A549 (cell line): ENCODE results near the gene HDAC7. TPM values are rescaled to one million over a fixed set of nuclear protein-coding genes. Genes with fewer than 3 reads are reported as not detected.
A peak's percentile ranks its signal among the peaks of the same experiment; 100 is the strongest.

Source experiments
- ATAC-seq, 2 experiments: fragments of 200-7000 bp in 1 of 2; fragments of >200 bp in 1 of 2; cut with Nextera tagmentation in 1 of 2; cut with Tn5 transposase in 1 of 2; 3 replicates each; pipeline versions ENCODE4 v1.8.0 to v1.9.1; 2018 to 2020; ENCODE audit warnings: mild to moderate bottlenecking in 1 of 2, moderate library complexity in 1 of 2
- CTCF ChIA-PET: fragments of 300-600 bp; sonication (Branson Sonifier 250); formaldehyde crosslinking; extraction: SDS; loops from one replicate; lab custom pipeline; 2021; ENCODE audit warnings: antibody characterized with exemption, inconsistent platforms; lab: Yijun Ruan, JAX
- POLR2A ChIA-PET: fragments of 350-600 bp; formaldehyde crosslinking; extraction: SDS; loops from one replicate; lab custom pipeline; 2021; ENCODE audit warnings: antibody characterized with exemption, inconsistent platforms; lab: Yijun Ruan, JAX
- DNase-seq, 2 experiments: peaks; one replicate each; pipeline versions ENCODE4 v3.0.0 to v3.0.0-alpha.2; 2011 to 2016; ENCODE audit warnings: low read depth in 1 of 2, low spot score in 1 of 2
- FAIRE-seq: peaks from 2 replicates; lab custom pipeline; 2011; peaks lifted over from hg19 to GRCh38; lab: Jason Lieb, UNC
- H3K27ac ChIP-seq, 2 experiments: fragments of >200 bp; sonication (Bioruptor Twin); formaldehyde crosslinking; 3 replicates each; pipeline ENCODE4 v1.5.1; 2016 to 2017
- H3K4me1 ChIP-seq: fragments of >200 bp; sonication (Bioruptor Twin); formaldehyde crosslinking; 3 replicates; pipeline ENCODE4 v1.6.1; 2016
- H3K4me2 ChIP-seq: fragments of >200 bp; sonication (Bioruptor Twin); formaldehyde crosslinking; 3 replicates; pipeline ENCODE4 v1.6.1; 2016
- H3K4me3 ChIP-seq: fragments of >200 bp; sonication (Bioruptor Twin); formaldehyde crosslinking; 3 replicates; pipeline ENCODE4 v1.5.1; 2016
- H3K9me3 ChIP-seq: fragments of >200 bp; sonication (Bioruptor Twin); formaldehyde crosslinking; 3 replicates; pipeline ENCODE4 v1.6.1; 2016
- CHD4 ChIP-seq: fragments of 200-600 bp; sonication (generic); IDR thresholded peaks from 2 replicates; pipeline ENCODE4 v1.6.1; 2016; ENCODE audit warnings: antibody characterized with exemption, mild to moderate bottlenecking, borderline replicate concordance
- EHF ChIP-seq: fragments of 250-450 bp; sonication (Bioruptor Pico); IDR thresholded peaks from 2 replicates; pipeline ENCODE4 v1.5.0; 2020; ENCODE audit warnings: mild to moderate bottlenecking
- EP300 ChIP-seq, 2 experiments: fragments of >200 bp; sonication (Bioruptor Twin); formaldehyde crosslinking; IDR thresholded peaks; 2 replicates in 1 of 2; 3 replicates in 1 of 2; pipeline ENCODE4 v1.6.1; 2016 to 2017
- GATA3 ChIP-seq: IDR thresholded peaks from 2 replicates; pipeline ENCODE4 v1.6.1; 2012; ENCODE audit warnings: borderline replicate concordance
- HOXB13 ChIP-seq: fragments of 250-450 bp; sonication (Bioruptor Pico); IDR thresholded peaks from 2 replicates; pipeline ENCODE4 v1.5.0; 2020; ENCODE audit warnings: low read depth, mild to moderate bottlenecking, moderate library complexity
- MAZ ChIP-seq: fragments of 150-350 bp; IDR thresholded peaks from 2 replicates; pipeline ENCODE4 v1.6.1; 2014; ENCODE audit warnings: antibody characterized with exemption, low read depth, low read length, borderline replicate concordance
- NFE2L2 ChIP-seq: fragments of 150-350 bp; conservative IDR thresholded peaks from 2 replicates; pipeline ENCODE4 v1.6.1; 2014; ENCODE audit warnings: low read length
- NPAS2 ChIP-seq: fragments of 250-450 bp; sonication (Bioruptor Pico); IDR thresholded peaks from 2 replicates; pipeline ENCODE4 v1.8.0; 2022; ENCODE audit warnings: mild to moderate bottlenecking, moderate library complexity, borderline replicate concordance
- NR3C1 ChIP-seq: fragments of >200 bp; sonication (Bioruptor Twin); formaldehyde crosslinking; IDR thresholded peaks from 3 replicates; pipeline ENCODE4 v1.6.1; 2017
- RAD21 ChIP-seq, 2 experiments: fragments of >200 bp in 1 of 2; sonication (Bioruptor Twin) in 1 of 2; formaldehyde crosslinking in 1 of 2; IDR thresholded peaks in 1 of 2; conservative IDR thresholded peaks in 1 of 2; 2 replicates in 1 of 2; 3 replicates in 1 of 2; pipeline ENCODE4 v1.6.1; 2012 to 2018; ENCODE audit warnings: inconsistent platforms in 1 of 2
- RARB ChIP-seq: fragments of 250-450 bp; sonication (Bioruptor Pico); IDR thresholded peaks from 2 replicates; pipeline ENCODE4 v1.8.0; 2021; ENCODE audit warnings: mild to moderate bottlenecking, moderate library complexity
- RCOR1 ChIP-seq: fragments of 150-350 bp; IDR thresholded peaks from 2 replicates; pipeline ENCODE4 v1.6.1; 2014; ENCODE audit warnings: antibody characterized with exemption, low read length, low read depth
- SMC3 ChIP-seq: fragments of >200 bp; sonication (Bioruptor Twin); formaldehyde crosslinking; IDR thresholded peaks from 3 replicates; pipeline ENCODE4 v1.6.1; 2018; ENCODE audit warnings: inconsistent platforms
- ZNF302 ChIP-seq: fragments of 250-450 bp; sonication (Bioruptor Pico); IDR thresholded peaks from 2 replicates; pipeline ENCODE4 v1.9.0; 2021; ENCODE audit warnings: inconsistent platforms, mild to moderate bottlenecking, moderate library complexity
- WGBS: methylation state at CpG from one replicate; pipeline ENCODE4 v1.1.6; 2017; ENCODE audit errors: missing lambda C conversion rate; 5-methylcytosine and 5-hydroxymethylcytosine counted together
- polyA plus RNA-seq, 4 experiments: library from polyadenylated mRNA; depleted of rRNA in 3 of 4; stranded (reverse); fragments of >200 nt; fragmentation: RNase III in 1 of 4; extraction: RNeasy Plus Mini Kit Qiagen cat#74134 plus additional on column Dnase treatment in 1 of 4; gene quantifications; 2 replicates in 3 of 4; 3 replicates in 1 of 4; pipeline ENCODE4 v1.2.3, GENCODE V29; 2011 to 2017
- TF ChIP-seq, protein P1 (sequence below): fragments of >200 bp; sonication (Bioruptor Twin); formaldehyde crosslinking; IDR thresholded peaks from 3 replicates; pipeline ENCODE4 v1.5.1; 2016
- TF ChIP-seq, protein P2 (sequence below): fragments of >200 bp; sonication (Bioruptor Twin); formaldehyde crosslinking; IDR thresholded peaks from 3 replicates; pipeline ENCODE4 v1.6.1; 2016
- TF ChIP-seq, protein P3 (sequence below): IDR thresholded peaks from 2 replicates; pipeline ENCODE4 v1.6.1; 2012
- TF ChIP-seq, protein P4 (sequence below): IDR thresholded peaks from 2 replicates; pipeline ENCODE4 v1.6.1; 2012
- TF ChIP-seq, protein P5 (sequence below): IDR thresholded peaks from 2 replicates; pipeline ENCODE4 v1.6.1; 2012; ENCODE audit warnings: low read depth, borderline replicate concordance

HDAC7 gene
- polyA plus RNA-seq, 2 of the 4 experiments (the other 2 are of a cell fraction), result 17.2 to 36.0 TPM

DNA sequence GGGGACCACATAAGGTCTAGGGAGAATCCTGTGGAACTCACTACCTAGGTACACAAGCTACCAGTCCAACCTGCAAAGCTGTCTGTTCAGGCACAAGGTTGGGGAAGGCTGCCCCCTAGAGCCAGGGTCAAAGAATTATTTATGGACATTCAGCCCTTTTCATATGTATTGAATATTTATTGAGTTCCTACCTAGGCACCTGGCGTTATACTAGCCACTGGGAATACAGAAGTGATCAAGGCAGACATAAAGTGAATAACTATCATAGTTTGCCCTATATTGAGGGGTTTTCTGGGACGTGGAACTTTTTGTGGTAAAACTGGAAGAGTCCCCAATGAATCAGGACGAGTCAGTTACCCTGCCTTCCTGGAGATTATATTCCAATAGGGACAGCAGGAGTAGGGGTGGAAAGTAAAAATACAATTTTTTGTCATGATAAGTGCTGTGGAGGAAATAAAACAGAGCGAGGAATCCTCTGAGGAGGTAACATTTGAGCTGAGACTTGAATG lies 52.4 kb downstream of the HDAC7 start:
- ChIA-PET CTCF (interaction anchor here (0.6 to 59.0 kb wide), 14 partner anchors 12 to 1411 kb away, joined by 3 to 1532 read pairs (median 4); partner anchors contain the start of genes ENDOU, RAPGEF3 and RPAP3), POLR2A (no interaction called here)
- Histone ChIP-seq H3K9me3 (no peaks in the 10 kb centered on the region), H3K4me1 (peaks cover 42% of the 10 kb centered on the region), H3K4me3 (no peak overlapping the region), H3K27ac (peak overlapping the region in 1 of 2 experiments; percentile 71; a peak in 2 of 6 replicates), H3K4me2 (no peak overlapping the region)
- FAIRE-seq, result no peak
- 33% methylated on average over 4 of the region's 4 CpGs for WGBS
- no peak for TF ChIP-seq NFE2L2
- TF ChIP-seq, protein P1, sequence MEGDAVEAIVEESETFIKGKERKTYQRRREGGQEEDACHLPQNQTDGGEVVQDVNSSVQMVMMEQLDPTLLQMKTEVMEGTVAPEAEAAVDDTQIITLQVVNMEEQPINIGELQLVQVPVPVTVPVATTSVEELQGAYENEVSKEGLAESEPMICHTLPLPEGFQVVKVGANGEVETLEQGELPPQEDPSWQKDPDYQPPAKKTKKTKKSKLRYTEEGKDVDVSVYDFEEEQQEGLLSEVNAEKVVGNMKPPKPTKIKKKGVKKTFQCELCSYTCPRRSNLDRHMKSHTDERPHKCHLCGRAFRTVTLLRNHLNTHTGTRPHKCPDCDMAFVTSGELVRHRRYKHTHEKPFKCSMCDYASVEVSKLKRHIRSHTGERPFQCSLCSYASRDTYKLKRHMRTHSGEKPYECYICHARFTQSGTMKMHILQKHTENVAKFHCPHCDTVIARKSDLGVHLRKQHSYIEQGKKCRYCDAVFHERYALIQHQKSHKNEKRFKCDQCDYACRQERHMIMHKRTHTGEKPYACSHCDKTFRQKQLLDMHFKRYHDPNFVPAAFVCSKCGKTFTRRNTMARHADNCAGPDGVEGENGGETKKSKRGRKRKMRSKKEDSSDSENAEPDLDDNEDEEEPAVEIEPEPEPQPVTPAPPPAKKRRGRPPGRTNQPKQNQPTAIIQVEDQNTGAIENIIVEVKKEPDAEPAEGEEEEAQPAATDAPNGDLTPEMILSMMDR, result peak; percentile 68
- TF ChIP-seq SMC3, result peak; percentile 55
- peak; percentile 70 to 84 for TF ChIP-seq RAD21 (conservative IDR thresholded peaks at IDR 0.05 in 1 of 2, IDR thresholded peaks at IDR 0.05 in 1 of 2)
- peak; percentile 25 to 64; a peak in 3 of 6 replicates for ATAC-seq
- DNase-seq, result peak; percentile 48 to 69

DNA sequence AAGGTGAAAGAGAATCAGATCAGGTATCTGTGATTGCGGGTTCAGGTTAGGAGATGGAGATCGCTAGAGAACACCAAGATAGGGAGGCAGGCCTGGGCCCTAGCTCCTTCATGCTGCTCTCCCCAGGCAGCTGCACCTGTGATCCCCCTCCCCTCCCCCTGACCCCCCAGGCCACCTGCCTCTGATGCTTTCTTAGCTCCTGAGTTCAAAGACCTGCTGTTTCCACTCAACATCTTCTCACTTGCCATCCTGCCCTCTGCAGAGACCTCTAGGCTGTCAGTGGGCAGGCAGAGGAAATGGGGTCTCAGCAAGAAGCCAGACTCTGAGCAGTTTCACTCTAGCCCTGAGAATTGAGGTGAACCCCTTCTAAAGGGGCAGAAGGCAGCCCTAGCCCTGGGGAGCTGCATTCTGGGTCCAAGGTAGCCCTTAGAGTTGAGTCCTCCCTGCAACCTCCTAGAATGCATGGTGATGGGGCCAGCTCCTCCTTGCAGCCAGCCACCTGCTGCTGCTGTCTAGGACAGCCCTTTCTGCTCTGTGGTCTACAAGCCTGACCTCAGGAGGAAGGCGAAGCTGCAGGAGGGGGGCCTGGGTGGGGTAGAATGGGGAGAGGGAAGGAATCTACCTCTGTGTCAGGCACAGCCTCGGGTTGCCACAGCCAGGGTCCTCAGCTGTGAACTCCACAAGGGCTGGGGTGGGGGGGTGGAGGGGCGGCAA lies 53.0 kb downstream of the HDAC7 start:
- Histone ChIP-seq H3K27ac (no peak overlapping the region), H3K4me2 (no peak overlapping the region), H3K4me1 (peaks cover 40% of the 10 kb centered on the region), H3K9me3 (no peaks in the 10 kb centered on the region), H3K4me3 (no peak overlapping the region)
- no peak for ATAC-seq
- CTCF ChIA-PET, result interaction anchor here (0.6 to 59.0 kb wide), 14 partner anchors 13 to 1410 kb away, joined by 3 to 1532 read pairs (median 4); partner anchors contain the start of genes ENDOU, RAPGEF3 and RPAP3
- POLR2A ChIA-PET, result no interaction called here
- DNase-seq, result no peak
- FAIRE-seq, result no peak
- 64% methylated on average over 4 of the region's 5 CpGs for WGBS
- TF ChIP-seq RARB (no peak), RCOR1 (no peak), MAZ (no peak), ZNF302 (CRISPR knock-in tag) (no peak), GATA3 (no peak), CHD4 (no peak), EHF (CRISPR knock-in tag) (no peak), EP300 (IDR thresholded peaks at IDR 0.05) (no peak)

DNA sequence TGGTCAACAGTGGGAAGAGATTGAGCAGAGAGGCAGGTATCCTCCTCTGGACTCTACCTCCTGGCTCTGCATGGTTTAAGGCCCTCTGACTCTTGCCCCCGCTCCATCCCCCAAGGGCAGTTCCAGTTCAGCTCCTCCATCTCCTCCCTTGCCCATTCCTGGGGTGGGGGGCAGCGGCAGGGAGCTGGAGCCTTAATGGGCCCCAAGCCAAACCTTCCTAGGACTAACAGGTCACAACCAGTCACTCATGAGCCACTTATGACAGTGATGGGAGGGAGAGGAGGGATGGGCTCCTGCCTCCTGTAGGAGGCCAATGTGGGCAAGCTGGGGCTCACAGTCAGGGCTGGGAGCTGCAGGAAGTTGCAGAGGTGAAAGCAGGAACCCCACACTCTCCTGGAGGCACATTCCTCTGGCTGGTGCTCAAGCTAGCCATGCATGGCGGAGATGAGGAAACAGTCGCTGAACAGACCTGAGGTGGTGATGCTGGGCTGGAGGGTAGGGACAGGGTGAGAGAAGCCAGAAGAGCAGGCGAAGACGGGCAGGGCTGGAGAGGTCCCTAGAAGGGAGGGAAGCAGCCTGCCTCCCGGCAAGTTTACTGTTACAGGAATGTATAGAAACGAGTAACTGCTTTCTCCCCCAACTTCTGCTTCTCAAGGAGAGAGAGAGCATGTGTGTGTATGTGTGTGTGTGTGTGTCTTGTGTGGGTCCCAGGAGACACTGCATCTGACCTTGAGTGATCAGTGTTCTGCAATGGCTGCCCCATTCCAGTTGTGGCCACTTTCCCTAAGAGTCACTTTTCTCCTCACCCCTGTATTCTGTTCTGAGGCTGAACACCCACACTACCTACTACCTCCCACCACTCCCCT lies 56.0 kb downstream of the HDAC7 start:
- ChIA-PET CTCF (interaction anchor here (2.2 to 43.9 kb wide), 4 partner anchors 18 to 75 kb away, joined by 11 to 1399 read pairs (median 194); partner anchors contain the start of gene SLC48A1), POLR2A (interaction anchor here (2.6 kb wide), 1 partner anchor 9 kb away, joined by 9 read pairs; the partner anchor contains the start of gene SLC48A1)
- Histone ChIP-seq H3K9me3 (no peaks in the 10 kb centered on the region), H3K4me1 (peaks cover 25% of the 10 kb centered on the region), H3K4me3 (no peak overlapping the region), H3K27ac (no peak overlapping the region), H3K4me2 (no peak overlapping the region)
- 86% methylated on average over 8 of the region's 8 CpGs for WGBS
- ATAC-seq, result no peak
- no peak for DNase-seq
- TF ChIP-seq, protein P2, sequence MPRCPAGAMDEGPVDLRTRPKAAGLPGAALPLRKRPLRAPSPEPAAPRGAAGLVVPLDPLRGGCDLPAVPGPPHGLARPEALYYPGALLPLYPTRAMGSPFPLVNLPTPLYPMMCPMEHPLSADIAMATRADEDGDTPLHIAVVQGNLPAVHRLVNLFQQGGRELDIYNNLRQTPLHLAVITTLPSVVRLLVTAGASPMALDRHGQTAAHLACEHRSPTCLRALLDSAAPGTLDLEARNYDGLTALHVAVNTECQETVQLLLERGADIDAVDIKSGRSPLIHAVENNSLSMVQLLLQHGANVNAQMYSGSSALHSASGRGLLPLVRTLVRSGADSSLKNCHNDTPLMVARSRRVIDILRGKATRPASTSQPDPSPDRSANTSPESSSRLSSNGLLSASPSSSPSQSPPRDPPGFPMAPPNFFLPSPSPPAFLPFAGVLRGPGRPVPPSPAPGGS, result no peak
- TF ChIP-seq, protein P3, sequence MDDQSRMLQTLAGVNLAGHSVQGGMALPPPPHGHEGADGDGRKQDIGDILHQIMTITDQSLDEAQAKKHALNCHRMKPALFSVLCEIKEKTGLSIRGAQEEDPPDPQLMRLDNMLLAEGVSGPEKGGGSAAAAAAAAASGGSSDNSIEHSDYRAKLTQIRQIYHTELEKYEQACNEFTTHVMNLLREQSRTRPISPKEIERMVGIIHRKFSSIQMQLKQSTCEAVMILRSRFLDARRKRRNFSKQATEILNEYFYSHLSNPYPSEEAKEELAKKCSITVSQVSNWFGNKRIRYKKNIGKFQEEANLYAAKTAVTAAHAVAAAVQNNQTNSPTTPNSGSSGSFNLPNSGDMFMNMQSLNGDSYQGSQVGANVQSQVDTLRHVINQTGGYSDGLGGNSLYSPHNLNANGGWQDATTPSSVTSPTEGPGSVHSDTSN, result no peak
- TF ChIP-seq NPAS2 (CRISPR knock-in tag) (no peak), NR3C1 (no peak), ZNF302 (CRISPR knock-in tag) (no peak), HOXB13 (CRISPR knock-in tag) (no peak)
- TF ChIP-seq, protein P4, sequence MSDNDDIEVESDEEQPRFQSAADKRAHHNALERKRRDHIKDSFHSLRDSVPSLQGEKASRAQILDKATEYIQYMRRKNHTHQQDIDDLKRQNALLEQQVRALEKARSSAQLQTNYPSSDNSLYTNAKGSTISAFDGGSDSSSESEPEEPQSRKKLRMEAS, result no peak
- TF ChIP-seq, protein P5, sequence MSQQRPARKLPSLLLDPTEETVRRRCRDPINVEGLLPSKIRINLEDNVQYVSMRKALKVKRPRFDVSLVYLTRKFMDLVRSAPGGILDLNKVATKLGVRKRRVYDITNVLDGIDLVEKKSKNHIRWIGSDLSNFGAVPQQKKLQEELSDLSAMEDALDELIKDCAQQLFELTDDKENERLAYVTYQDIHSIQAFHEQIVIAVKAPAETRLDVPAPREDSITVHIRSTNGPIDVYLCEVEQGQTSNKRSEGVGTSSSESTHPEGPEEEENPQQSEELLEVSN, result no peak
- FAIRE-seq, result no peak
